Mucosa of gallbladder (tissue), 1 donor: ENCODE results near the gene KIF2C. TPM values are rescaled to one million over a fixed set of nuclear protein-coding genes. Genes with fewer than 3 reads are reported as not detected.
"Not testable (repeated sequence)": the region's sequence is repeated elsewhere in the genome, so short reads cannot be mapped to it uniquely, and the experiment has no call there.

Experiments
- DNase-seq: peaks from one replicate; pipeline ENCODE4 v3.0.0-alpha.2; 2020; ENCODE audit warnings: low spot score
- total RNA-seq: library from RNA; stranded (reverse); gene quantifications from one replicate; pipeline ENCODE4 v1.2.1, GENCODE V29; 2021
- donor health status: DM: no; HTN: no; CAD: no.

The KIF2C gene
- total RNA-seq: 1.6 TPM

GRCh38 chr1:44739307-44740178 is at the start of gene KIF2C:
KIF2C (plus strand) TSS chr1:44739837; CDS start chr1:44739933, 96 bp downstream.
- DNase-seq: peak; percentile 97

GRCh38 chr1:44693159-44693558 is 46.5 kb upstream of the KIF2C start:
- no peak for DNase-seq

GRCh38 chr1:44693900-44694299 is 45.7 kb upstream of the KIF2C start:
- DNase-seq: no peak

- no peak for DNase-seq
Measured at GRCh38 chr1:44694863-44695478, 44.7 kb upstream of the KIF2C start.

GRCh38 chr1:44695671-44696070 is 44.0 kb upstream of the KIF2C start:
- DNase-seq: no peak

- DNase-seq: no peak
Measured at GRCh38 chr1:44696101-44696500, 43.5 kb upstream of the KIF2C start.

- no peak for DNase-seq
Measured at GRCh38 chr1:44696789-44697345, 42.8 kb upstream of the KIF2C start.

- no peak for DNase-seq
Measured at GRCh38 chr1:44698138-44698537, 41.5 kb upstream of the KIF2C start.

- not testable (repeated sequence) for DNase-seq
Measured at GRCh38 chr1:44699375-44699774, 40.3 kb upstream of the KIF2C start.

GRCh38 chr1:44700573-44700972 is 39.1 kb upstream of the KIF2C start:
- no peak for DNase-seq

- DNase-seq: no peak
Measured at GRCh38 chr1:44701141-44701573, 38.5 kb upstream of the KIF2C start.

GRCh38 chr1:44705470-44705869 is 34.2 kb upstream of the KIF2C start:
- no peak for DNase-seq

- no peak for DNase-seq
Measured at GRCh38 chr1:44705938-44706337, 33.7 kb upstream of the KIF2C start.

GRCh38 chr1:44707112-44707881 is 32.3 kb upstream of the KIF2C start:
- no peak for DNase-seq

- peak; percentile 39 for DNase-seq
Measured at GRCh38 chr1:44707959-44708831, 31.4 kb upstream of the KIF2C start.

- DNase-seq: no peak
Measured at GRCh38 chr1:44713321-44713781, 26.3 kb upstream of the KIF2C start.

- no peak for DNase-seq
Measured at GRCh38 chr1:44714532-44714931, 25.1 kb upstream of the KIF2C start.

- peak; percentile 78 for DNase-seq
Measured at GRCh38 chr1:44714944-44715571, 24.6 kb upstream of the KIF2C start.

- DNase-seq: no peak
Measured at GRCh38 chr1:44717156-44717555, 22.5 kb upstream of the KIF2C start.

GRCh38 chr1:44717653-44718052 is 22.0 kb upstream of the KIF2C start:
- no peak for DNase-seq
